GM12878 (cell line): Measurements from ENCODE around the gene SLC23A2. TPM values are rescaled to one million over a fixed set of nuclear protein-coding genes. Genes with fewer than 3 reads are reported as not detected.

Experiments used
- ATAC-seq: fragments of 200-7000 bp; cut with Tn5 transposase; 3 replicates; pipeline ENCODE4 v1.9.1; 2020; ENCODE audit warnings: mild to moderate bottlenecking, moderate library complexity
- BruUV-seq: library from RNA; stranded (reverse); fragments of 400-500 nt; replicated peaks from 2 replicates; lab custom pipeline; 2021; lab: Mats Ljungman, UMichigan
- CTCF ChIA-PET: fragments of 300-600 bp; sonication (Branson Sonifier 250); formaldehyde crosslinking; extraction: SDS; loops from one replicate; lab custom pipeline; 2021; ENCODE audit warnings: inconsistent platforms; lab: Yijun Ruan, JAX
- POLR2A ChIA-PET: fragments of 350-600 bp; formaldehyde crosslinking; extraction: SDS; loops from one replicate; lab custom pipeline; 2021; ENCODE audit warnings: inconsistent platforms; lab: Charles Lee
- RAD21 ChIA-PET: fragments of 300-600 bp; sonication (Branson Sonifier 250); formaldehyde crosslinking; loops from one replicate; lab custom pipeline; 2023; ENCODE audit warnings: antibody characterized with exemption; ENCODE audit not compliant: unreplicated experiment; lab: Charles Lee
- SMC1A ChIA-PET: fragments of 300-600 bp; sonication (Branson Sonifier 250); formaldehyde crosslinking; loops from one replicate; lab custom pipeline; 2023; ENCODE audit not compliant: unreplicated experiment, uncharacterized antibody; lab: Charles Lee
- DNase-seq: peaks from one replicate; pipeline ENCODE4 v3.0.0-alpha.2; 2011; ENCODE audit warnings: low read depth, low spot score
- FAIRE-seq: peaks from 3 replicates; lab custom pipeline; 2011; peaks lifted over from hg19 to GRCh38; lab: Jason Lieb, UNC
- H2AFZ ChIP-seq: 2 replicates; pipeline ENCODE4 v1.6.0; 2011; ENCODE audit warnings: low read depth, low read length, control low read depth; ENCODE audit not compliant: control insufficient read depth
- H3K27ac ChIP-seq: 2 replicates; pipeline ENCODE4 v1.5.1; 2011; ENCODE audit warnings: control low read depth; ENCODE audit not compliant: control insufficient read depth, insufficient read depth
- H3K27me3 ChIP-seq, 2 experiments: replicated peaks in 1 of 2; 2 replicates each; pipeline versions ENCODE4 v1.6.0 to v1.6.1; 2011; ENCODE audit warnings: low read length in 1 of 2; ENCODE audit not compliant: control insufficient read depth in 2 of 2, insufficient read depth in 2 of 2
- H3K36me3 ChIP-seq, 2 experiments: 2 replicates each; pipeline ENCODE4 v1.5.1; 2011; ENCODE audit warnings: low read length in 1 of 2; ENCODE audit not compliant: control insufficient read depth in 2 of 2, insufficient read depth in 2 of 2
- H3K4me1 ChIP-seq: 2 replicates; pipeline ENCODE4 v1.6.1; 2011; ENCODE audit warnings: mild to moderate bottlenecking, low read length, moderate library complexity, mixed read lengths; ENCODE audit not compliant: control insufficient read depth, insufficient read depth
- H3K4me2 ChIP-seq: 2 replicates; pipeline ENCODE4 v1.6.0; 2011; ENCODE audit warnings: control low read depth; ENCODE audit not compliant: control insufficient read depth, insufficient read depth
- H3K4me3 ChIP-seq: fragments of 200-600 bp; sonication (generic); 2 replicates; pipeline ENCODE4 v1.5.1; 2016
- H3K79me2 ChIP-seq: 2 replicates; pipeline ENCODE4 v1.6.0; 2011; ENCODE audit warnings: low read length; ENCODE audit not compliant: control insufficient read depth, insufficient read depth
- H3K9ac ChIP-seq: 2 replicates; pipeline ENCODE4 v1.8.0; 2011; ENCODE audit warnings: low read length, control low read depth, mixed read lengths; ENCODE audit not compliant: control insufficient read depth, insufficient read depth
- H3K9me3 ChIP-seq: replicated peaks from 3 replicates; pipeline ENCODE4 v1.5.1; 2011; ENCODE audit warnings: mild to moderate bottlenecking, low read length; ENCODE audit not compliant: control insufficient read depth, insufficient read depth
- H4K20me1 ChIP-seq: 2 replicates; pipeline ENCODE4 v1.6.0; 2011; ENCODE audit not compliant: control insufficient read depth, insufficient read depth
- CTCF ChIP-seq, 3 experiments: IDR thresholded peaks in 2 of 3; conservative IDR thresholded peaks in 1 of 3; 2 replicates each; pipeline ENCODE4 v1.5.1; 2011; ENCODE audit warnings: low read depth in 3 of 3, low read length in 3 of 3, mild to moderate bottlenecking in 3 of 3, control low read depth in 2 of 3, moderate library complexity in 2 of 3, inconsistent platforms in 1 of 3, mixed read lengths in 1 of 3; ENCODE audit not compliant: control insufficient read depth in 2 of 3, insufficient read depth in 1 of 3; ENCODE audit errors: extremely low read depth in 1 of 3
- EP300 ChIP-seq, 2 experiments: fragments of 150-350 bp in 1 of 2; IDR thresholded peaks; 2 replicates each; pipeline ENCODE4 v1.6.1; 2011 to 2012; ENCODE audit warnings: low read depth in 2 of 2, low read length in 2 of 2, borderline replicate concordance in 1 of 2, improper control_type of control experiment in 1 of 2, inconsistent platforms in 1 of 2; ENCODE audit not compliant: control insufficient read depth in 1 of 2
- EZH2 ChIP-seq: IDR thresholded peaks from 2 replicates; pipeline ENCODE4 v1.6.1; 2012; ENCODE audit warnings: low read depth, mild to moderate bottlenecking, control low read depth, inconsistent platforms, low read length, borderline replicate concordance; ENCODE audit not compliant: control insufficient read depth
- FOXM1 ChIP-seq: IDR thresholded peaks from 2 replicates; pipeline ENCODE4 v1.6.1; 2012; ENCODE audit warnings: low read depth, mild to moderate bottlenecking, inconsistent platforms, low read length, moderate library complexity
- HDGF ChIP-seq: fragments of 450-650 bp; IDR thresholded peaks from 2 replicates; pipeline ENCODE4 v1.6.1; 2016; ENCODE audit warnings: antibody characterized with exemption
- IKZF2 ChIP-seq, 2 experiments: fragments of 450-650 bp; IDR thresholded peaks; 2 replicates each; pipeline ENCODE4 v1.6.1; 2017; ENCODE audit warnings: mild to moderate bottlenecking in 2 of 2, moderate library complexity in 2 of 2
- JUND ChIP-seq: IDR thresholded peaks from 2 replicates; pipeline ENCODE4 v1.6.1; 2012; ENCODE audit warnings: low read depth, mild to moderate bottlenecking, low read length, improper control_type of control experiment, moderate library complexity
- MEF2A ChIP-seq: IDR thresholded peaks from 2 replicates; pipeline ENCODE4 v1.6.1; 2011; ENCODE audit warnings: low read depth, mild to moderate bottlenecking, low read length, moderate library complexity; ENCODE audit not compliant: insufficient read depth
- MYB ChIP-seq: fragments of 150-350 bp; IDR thresholded peaks from 2 replicates; pipeline ENCODE4 v1.6.1; 2014; ENCODE audit warnings: mild to moderate bottlenecking, low read depth, low read length, borderline replicate concordance
- NKRF ChIP-seq: fragments of 450-650 bp; conservative IDR thresholded peaks from 2 replicates; pipeline ENCODE4 v1.6.1; 2017; ENCODE audit warnings: mild to moderate bottlenecking, moderate library complexity
- PML ChIP-seq: IDR thresholded peaks from 2 replicates; pipeline ENCODE4 v1.6.1; 2012; ENCODE audit warnings: low read length, inconsistent platforms
- PRDM15 ChIP-seq: fragments of 450-650 bp; formaldehyde crosslinking; IDR thresholded peaks from 2 replicates; pipeline ENCODE4 v1.4.0; 2020; ENCODE audit warnings: mild to moderate bottlenecking, moderate library complexity
- RELA ChIP-seq: fragments of 450-650 bp; IDR thresholded peaks from 2 replicates; pipeline ENCODE4 v1.8.0; 2014; ENCODE audit warnings: borderline replicate concordance; ENCODE audit not compliant: partially characterized antibody
- ZNF207 ChIP-seq: fragments of 450-650 bp; IDR thresholded peaks from 2 replicates; pipeline ENCODE4 v1.6.1; 2014; ENCODE audit warnings: antibody characterized with exemption, mild to moderate bottlenecking, borderline replicate concordance
- ZNF217 ChIP-seq: fragments of 450-650 bp; IDR thresholded peaks from 2 replicates; pipeline ENCODE4 v1.6.1; 2017; ENCODE audit warnings: antibody characterized with exemption, mild to moderate bottlenecking
- WGBS: methylation state at CpG from one replicate; pipeline ENCODE4 v1.1.6; 2016; ENCODE audit warnings: low lambda C conversion rate; ENCODE audit not compliant: insufficient replicate concordance, insufficient coverage; ENCODE audit errors: missing lambda C conversion rate; 5-methylcytosine and 5-hydroxymethylcytosine counted together
- in situ Hi-C: fragments of 300-500 bp; cut with MboI; formaldehyde crosslinking; loops from 9 replicates; pipeline ENCODE4 v1.14.3; 2018; ENCODE audit warnings: mixed read lengths
- intact Hi-C: fragments of 100-400 bp; cut with micrococcal nuclease; formaldehyde crosslinking; loops from one replicate; pipeline ENCODE4 v1.14.2; 2022; ENCODE audit not compliant: unreplicated experiment
- polyA plus RNA-seq, 11 experiments: library from polyadenylated mRNA; depleted of rRNA in 4 of 11; unstranded in 6 of 11; stranded (reverse) in 5 of 11; fragments of >200 nt; fragmentation: Nextera tagmentation in 4 of 11; fragmentation: Illumina TruSeq in 1 of 11; extraction: Ambion mirVana in 4 of 11; extraction: Trizol in 1 of 11; gene quantifications; 1 replicate in 1 of 11; 2 replicates in 10 of 11; pipeline versions ENCODE4 v1.2.1 to v1.2.3, GENCODE V29; 2011 to 2016; ENCODE audit warnings: inconsistent platforms in 2 of 11, missing spikeins in 2 of 11, low read depth in 1 of 11
- total RNA-seq, 4 experiments: library from RNA; depleted of rRNA in 3 of 4; stranded (reverse); fragments of >200 nt in 3 of 4; fragmentation: Illumina TruSeq in 1 of 4; extraction: Trizol in 1 of 4; gene quantifications; 2 replicates each; pipeline versions ENCODE4 v1.2.1 to v1.2.3, GENCODE V29; 2013 to 2021

SLC23A2 gene
- total and polyA plus RNA-seq, 10 of the 15 experiments (the other 5 are each of a cell fraction or from before 2014, with no cell fraction given) = 4.4 to 56.1 (median 35.5) TPM

GRCh38 chr20:4844325-4844724, 157.0 kb downstream of the SLC23A2 start:
- no peak for FAIRE-seq
- H4K20me1 ChIP-seq = no peaks in the 10 kb centered on the region
- no peak overlapping the region for H3K9ac ChIP-seq
- SMC1A ChIA-PET = interaction anchor here (1.0 to 1.5 kb wide), 3 partner anchors 35 to 104 kb away, joined by 3 to 9 read pairs (median 3); no protein-coding TSS in a partner anchor
- peaks cover 4% of the 10 kb centered on the region for H3K4me1 ChIP-seq
- POLR2A ChIA-PET = interaction anchor here (0.6 to 1.0 kb wide), 3 partner anchors 31 to 255 kb away, joined by 3 to 8 read pairs (median 3); no protein-coding TSS in a partner anchor
- DNase-seq = no peak
- no peaks in the 10 kb centered on the region; the same call in 2 of the 3 replicates for H3K9me3 ChIP-seq
- WGBS = 85% methylated on average over 4 of the region's 4 CpGs
- in situ Hi-C loops (no loop called here), intact Hi-C loops (no loop called here)
- no peak for ATAC-seq
- no peak overlapping the region for H3K27ac ChIP-seq
- CTCF ChIA-PET = interaction anchor here (1.4 kb wide), 1 partner anchor 112 kb away, joined by 4 read pairs; no protein-coding TSS in a partner anchor
- no peak overlapping the region for H3K4me2 ChIP-seq
- no TSS peak for BruUV-seq
- RAD21 ChIA-PET = interaction anchor here (1.0 to 1.3 kb wide), 2 partner anchors 30 to 256 kb away, joined by 3 read pairs; no protein-coding TSS in a partner anchor
- H3K27me3 ChIP-seq = no peaks in the 10 kb centered on the region
- H3K4me3 ChIP-seq = no peak overlapping the region
- H3K79me2 ChIP-seq = no peaks in the 10 kb centered on the region
- H2AFZ ChIP-seq = no peak overlapping the region
- H3K36me3 ChIP-seq = no peaks in the 10 kb centered on the region
- no peak for TF ChIP-seq EZH2
- no peak for TF ChIP-seq EP300 (IDR thresholded peaks at IDR 0.05; ENCODE audit: borderline replicate concordance in 1 of 2, control insufficient read depth in 1 of 2, low read depth in 2 of 2, low read length in 2 of 2)
- TF ChIP-seq PRDM15 (CRISPR knock-in tag) = no peak
- no peak for TF ChIP-seq MYB
- TF ChIP-seq JUND = no peak
- TF ChIP-seq MEF2A = no peak
- TF ChIP-seq FOXM1 = no peak
- TF ChIP-seq HDGF = no peak
- no peak for TF ChIP-seq ZNF207
- TF ChIP-seq ZNF217 = no peak
- no peak for TF ChIP-seq CTCF (IDR thresholded peaks at IDR 0.05 in 2 of 3, conservative IDR thresholded peaks at IDR 0.05 in 1 of 3; ENCODE audit: control insufficient read depth in 2 of 3, extremely low read depth in 1 of 3, insufficient read depth in 1 of 3, low read depth in 3 of 3, low read length in 3 of 3)
- no peak for TF ChIP-seq NKRF
- no peak for TF ChIP-seq PML
- no peak for TF ChIP-seq IKZF2 (IDR thresholded peaks at IDR 0.05)
- TF ChIP-seq RELA = no peak
